OCI-LY7 (cell line): Measurements from ENCODE around the gene DPYSL5. TPM values are rescaled to one million over a fixed set of nuclear protein-coding genes. Genes with fewer than 3 reads are reported as not detected.

Experiments used
- BruUV-seq: library from RNA; stranded (reverse); fragments of 400-500 nt; replicated peaks from 2 replicates; lab custom pipeline; 2021; lab: Mats Ljungman, UMichigan
- CTCF ChIA-PET: fragments of 300-600 bp; sonication (Branson Sonifier 250); formaldehyde crosslinking; loops from one replicate; lab custom pipeline; 2022; ENCODE audit warnings: antibody characterized with exemption; ENCODE audit not compliant: unreplicated experiment; lab: Charles Lee
- POLR2A ChIA-PET: fragments of 300-600 bp; sonication (Branson Sonifier 250); formaldehyde crosslinking; loops from one replicate; lab custom pipeline; 2022; ENCODE audit warnings: antibody characterized with exemption; lab: Charles Lee
- DNase-seq: peaks from one replicate; pipeline ENCODE4 v3.0.0-alpha.2; 2015; ENCODE audit warnings: low spot score
- H2AFZ ChIP-seq: fragments of 200-600 bp; sonication (generic), shearing (Covaris generic); 2 replicates; pipeline ENCODE4 v1.6.1; 2014; ENCODE audit warnings: mild to moderate bottlenecking, antibody characterized with exemption, low read length, moderate library complexity
- H3K27ac ChIP-seq: fragments of 200-600 bp; sonication (generic); 2 replicates; pipeline ENCODE4 v1.5.1; 2014; ENCODE audit warnings: mixed run types, low read depth, mild to moderate bottlenecking, moderate library complexity, low read length, inconsistent platforms; ENCODE audit not compliant: poor library complexity, severe bottlenecking
- H3K36me3 ChIP-seq: fragments of 200-600 bp; sonication (generic); 2 replicates; pipeline ENCODE4 v1.6.1; 2014; ENCODE audit warnings: mild to moderate bottlenecking, antibody characterized with exemption, low read length, moderate library complexity, mixed read lengths; ENCODE audit not compliant: insufficient read depth
- H3K4me1 ChIP-seq: fragments of 200-600 bp; sonication (generic); 2 replicates; pipeline ENCODE4 v1.5.1; 2014; ENCODE audit warnings: mild to moderate bottlenecking, low read length; ENCODE audit not compliant: insufficient read depth, poor library complexity, severe bottlenecking
- H3K4me2 ChIP-seq: fragments of 200-600 bp; sonication (generic); 2 replicates; pipeline ENCODE4 v1.6.1; 2014; ENCODE audit warnings: mild to moderate bottlenecking, low read length
- H3K4me3 ChIP-seq: fragments of 200-600 bp; sonication (generic); 2 replicates; pipeline ENCODE4 v1.5.1; 2014; ENCODE audit warnings: mild to moderate bottlenecking, low read depth, low read length; ENCODE audit not compliant: poor library complexity, severe bottlenecking
- H3K79me2 ChIP-seq: fragments of 200-600 bp; sonication (generic); 2 replicates; pipeline ENCODE4 v1.6.1; 2016; ENCODE audit warnings: low read depth, mild to moderate bottlenecking, low read length, moderate library complexity, mixed read lengths; ENCODE audit not compliant: insufficient read depth
- H3K9me2 ChIP-seq: fragments of 200-600 bp; sonication (generic); 2 replicates; pipeline ENCODE4 v1.6.1; 2016; ENCODE audit warnings: mild to moderate bottlenecking, low read length, mixed read lengths; ENCODE audit not compliant: insufficient read depth
- H3K9me3 ChIP-seq: fragments of 200-600 bp; sonication (generic); 2 replicates; pipeline ENCODE4 v1.6.1; 2014; ENCODE audit warnings: mild to moderate bottlenecking, mixed run types, low read length, mixed read lengths
- H4K20me1 ChIP-seq: fragments of 200-600 bp; sonication (generic); 2 replicates; pipeline ENCODE4 v1.6.1; 2014; ENCODE audit warnings: mild to moderate bottlenecking, antibody characterized with exemption, low read length, moderate library complexity, mixed read lengths; ENCODE audit not compliant: insufficient read depth
- CTCF ChIP-seq: fragments of 200-600 bp; sonication (generic); conservative IDR thresholded peaks from 2 replicates; pipeline ENCODE4 v1.5.1; 2014; ENCODE audit warnings: mild to moderate bottlenecking, antibody characterized with exemption, low read length, moderate library complexity, mixed read lengths
- EZH2phosphoT487 ChIP-seq: fragments of 200-600 bp; sonication (generic); IDR thresholded peaks from 2 replicates; pipeline ENCODE4 v1.6.1; 2018; ENCODE audit warnings: low read depth, borderline replicate concordance, mild to moderate bottlenecking, mixed run types, antibody characterized with exemption, low read length, moderate library complexity, mixed read lengths
- intact Hi-C: fragments of 100-400 bp; cut with micrococcal nuclease; formaldehyde crosslinking; loops from one replicate; pipeline ENCODE4 v1.10.0; 2022; ENCODE audit not compliant: unreplicated experiment
- total RNA-seq, 2 experiments: library from RNA; depleted of rRNA in 1 of 2; stranded (reverse); fragments of >200 nt in 1 of 2; shearing (Covaris generic) in 1 of 2; gene quantifications; 2 replicates each; pipeline ENCODE4 v1.2.3, GENCODE V29; 2014 to 2022

Gene DPYSL5
- total RNA-seq, 2 experiments from 2014 or later: not detected

GRCh38 chr2:26901326-26902183 lies 53.6 kb downstream of the DPYSL5 start:
- H3K4me2 ChIP-seq: no peak overlapping the region
- no peaks in the 10 kb centered on the region for H4K20me1 ChIP-seq
- no peaks in the 10 kb centered on the region for H3K9me2 ChIP-seq
- H2AFZ ChIP-seq: no peak overlapping the region
- H3K9me3 ChIP-seq: no peaks in the 10 kb centered on the region
- no peak overlapping the region for H3K27ac ChIP-seq
- CTCF ChIA-PET: no interaction called here
- no peaks in the 10 kb centered on the region for H3K4me1 ChIP-seq
- POLR2A ChIA-PET: interaction anchor here (0.6 kb wide), 1 partner anchor 35 kb away, joined by 4 read pairs; no protein-coding TSS in a partner anchor
- DNase-seq: no peak
- no peak overlapping the region for H3K4me3 ChIP-seq
- BruUV-seq: no TSS peak
- no peaks in the 10 kb centered on the region for H3K36me3 ChIP-seq
- H3K79me2 ChIP-seq: no peaks in the 10 kb centered on the region
- TF ChIP-seq EZH2phosphoT487: no peak
- no peak for TF ChIP-seq CTCF
- intact Hi-C loops: no loop called here

GRCh38 chr2:26903676-26904075 lies 55.7 kb downstream of the DPYSL5 start:
- intact Hi-C loops: no loop called here
- ChIA-PET CTCF (no interaction called here), POLR2A (no interaction called here)
- no peak for DNase-seq
- H3K4me3 ChIP-seq: no peak overlapping the region
- no peaks in the 10 kb centered on the region for H3K9me2 ChIP-seq
- H2AFZ ChIP-seq: no peak overlapping the region
- BruUV-seq: no TSS peak
- H3K27ac ChIP-seq: no peak overlapping the region
- H4K20me1 ChIP-seq: no peaks in the 10 kb centered on the region
- H3K79me2 ChIP-seq: no peaks in the 10 kb centered on the region
- H3K9me3 ChIP-seq: no peaks in the 10 kb centered on the region
- H3K36me3 ChIP-seq: no peaks in the 10 kb centered on the region
- no peak for TF ChIP-seq CTCF
- no peak for TF ChIP-seq EZH2phosphoT487
- H3K4me2 ChIP-seq: no peak overlapping the region
- H3K4me1 ChIP-seq: no peaks in the 10 kb centered on the region

GRCh38 chr2:26904839-26905238 lies 56.9 kb downstream of the DPYSL5 start:
- BruUV-seq: no TSS peak
- no peak for TF ChIP-seq EZH2phosphoT487
- TF ChIP-seq CTCF: no peak
- Histone ChIP-seq H3K27ac (no peak overlapping the region), H3K4me3 (no peak overlapping the region), H3K9me2 (no peaks in the 10 kb centered on the region), H2AFZ (no peak overlapping the region), H3K36me3 (no peaks in the 10 kb centered on the region), H4K20me1 (no peaks in the 10 kb centered on the region), H3K4me1 (no peaks in the 10 kb centered on the region), H3K9me3 (no peaks in the 10 kb centered on the region), H3K79me2 (no peaks in the 10 kb centered on the region), H3K4me2 (no peak overlapping the region)
- intact Hi-C loops: no loop called here
- ChIA-PET POLR2A (no interaction called here), CTCF (no interaction called here)
- DNase-seq: no peak
